Measurements from ENCODE around the gene RAB13. TPM values are rescaled to one million over a fixed set of nuclear protein-coding genes. Genes with fewer than 3 reads are reported as not detected.
A peak's percentile ranks its signal among the peaks of the same experiment; 100 is the strongest.

Gene RAB13
- total and polyA plus RNA-seq, 2 of the 4 experiments (the other 2 are of a cell fraction) = 42.3 to 249 TPM

- ATAC-seq (ENCODE audit: low read depth) (no peak), DNase-seq (no peak)
- Histone ChIP-seq H3K14ac (replicated peaks; ENCODE audit: low read depth, low read length) (peak overlapping the region; percentile 100), H2BK5ac (ENCODE audit: low read depth, low read length, poor library complexity, severe bottlenecking) (peak overlapping the region; percentile 88), H3K4me2 (ENCODE audit: low read depth, low read length) (peak overlapping the region; percentile 92), H3K79me1 (ENCODE audit: low read depth in 1 of 2, low read length in 2 of 2) (peaks cover 24 to 40% of the 10 kb centered on the region in 2 experiments), H3K4me1 (ENCODE audit: control insufficient read depth, insufficient read depth, low read length) (peaks cover 4% of the 10 kb centered on the region), H3K18ac (ENCODE audit: low read depth, low read length) (no peak overlapping the region), H4K5ac (ENCODE audit: low read depth, low read length) (no peak overlapping the region; the same call in 1 of the 2 replicates), H4K8ac (ENCODE audit: low read depth in 2 of 2, low read length in 2 of 2) (peak overlapping the region in 1 of 2 experiments; percentile 80; a peak in 1 of 4 replicates), H3K23ac (ENCODE audit: low read depth, low read length) (peak overlapping the region; percentile 22), H3K36me3 (ENCODE audit: control insufficient read depth, insufficient read depth, low read length) (peaks cover 19% of the 10 kb centered on the region), H3K27me3 (ENCODE audit: control insufficient read depth, insufficient read depth, low read length) (no peaks in the 10 kb centered on the region), H3K27ac (ENCODE audit: insufficient read depth, low read length) (peak overlapping the region; percentile 35; the same call in 1 of the 2 replicates), H3K4ac (ENCODE audit: low read depth, low read length) (peak overlapping the region; percentile 99; the same call in 1 of the 2 replicates), H3K9me3 (ENCODE audit: control insufficient read depth, insufficient read depth, low read length) (no peaks in the 10 kb centered on the region), H2BK20ac (ENCODE audit: low read depth, low read length) (no peak overlapping the region), H3K4me3 (ENCODE audit: insufficient read depth, low read depth, low read length) (peak overlapping the region; percentile 59), H4K91ac (ENCODE audit: insufficient read depth, low read depth, low read length) (peak overlapping the region; percentile 71; the same call in 1 of the 2 replicates), H2BK15ac (ENCODE audit: low read depth, low read length) (no peak overlapping the region), H2AK9ac (replicated peaks; ENCODE audit: low read depth, low read length, poor library complexity) (no peak overlapping the region), H3K9ac (ENCODE audit: low read depth, low read length) (peak overlapping the region; percentile 98), H2BK120ac (ENCODE audit: low read depth, low read length) (no peak overlapping the region), H3K56ac (ENCODE audit: extremely low read depth, insufficient read depth, low read length) (no peak overlapping the region; the same call in 1 of the 2 replicates), H2AFZ (replicated peaks; ENCODE audit: low read length, poor library complexity) (no peak overlapping the region), H4K20me1 (ENCODE audit: insufficient read depth, low read length) (no peaks in the 10 kb centered on the region), H2AK5ac (ENCODE audit: low read depth, low read length) (peak overlapping the region; percentile 74), H3K9me1 (ENCODE audit: insufficient read depth, low read length) (peaks cover 8% of the 10 kb centered on the region)
- BruUV-seq (replicated peaks) = no TSS peak
- in situ Hi-C loops (cut with MboI; ENCODE audit: low sequenced_read_pairs) = no loop called here
- CTCF ChIA-PET = interaction anchor here (0.7 kb wide), 1 partner anchor 177 kb away, joined by 6 read pairs; no protein-coding TSS in a partner anchor
- dilution Hi-C loops (cut with HindIII; ENCODE audit: low sequenced_read_pairs, unreplicated experiment) = no loop called here
- POLR2A ChIA-PET (ENCODE audit: unreplicated experiment) = no interaction called here
- WGBS, 2 experiments (ENCODE audit: extremely low coverage in 2 of 2, insufficient read length in 1 of 2) = 20% methylated on average over 1 of the region's 6 CpGs; no CpG with 5 or more reads in 1 of the 2 experiments
- intact Hi-C loops (cut with micrococcal nuclease) = loop anchor here (10.0 kb wide), 1 partner anchor 480 kb away; no protein-coding TSS in a partner anchor
- TF ChIP-seq NFE2L2 (IDR thresholded peaks at IDR 0.05; ENCODE audit: low read depth, low read length) = no peak
- no peak for TF ChIP-seq POLR2A (IDR thresholded peaks at IDR 0.05; ENCODE audit: low read depth, low read length)
- TF ChIP-seq FOS (IDR thresholded peaks at IDR 0.05; ENCODE audit: low read depth, low read length) = no peak
- TF ChIP-seq RAD21 (IDR thresholded peaks at IDR 0.05; ENCODE audit: low read length) = no peak
- TF ChIP-seq MAFK (IDR thresholded peaks at IDR 0.05; ENCODE audit: low read depth, low read length) = no peak
- TF ChIP-seq RFX5 (IDR thresholded peaks at IDR 0.05; ENCODE audit: low read depth, low read length) = no peak
- no peak for TF ChIP-seq MAZ (IDR thresholded peaks at IDR 0.05; ENCODE audit: borderline replicate concordance, low read depth, low read length)
- no peak for TF ChIP-seq CHD1 (IDR thresholded peaks at IDR 0.05; ENCODE audit: low read depth, low read length)
- no peak for TF ChIP-seq RCOR1 (IDR thresholded peaks at IDR 0.05; ENCODE audit: insufficient replicate concordance, low read length)
- TF ChIP-seq ELK1 (IDR thresholded peaks at IDR 0.05; ENCODE audit: borderline replicate concordance, low read depth, low read length) = no peak
- no peak for TF ChIP-seq BHLHE40 (IDR thresholded peaks at IDR 0.05; ENCODE audit: low read depth, low read length)
- TF ChIP-seq MXI1 (IDR thresholded peaks at IDR 0.05; ENCODE audit: borderline replicate concordance, low read depth, low read length) = no peak
- no peak for TF ChIP-seq SMC3 (IDR thresholded peaks at IDR 0.05; ENCODE audit: low read depth, low read length)
- no peak for TF ChIP-seq CEBPB (IDR thresholded peaks at IDR 0.05; ENCODE audit: low read depth, low read length)
- no peak for TF ChIP-seq USF2 (IDR thresholded peaks at IDR 0.05; ENCODE audit: low read depth, low read length)
Measured at GRCh38 chr1:153984123-153984894, 1.8 kb downstream of the RAB13 start.
